ENCODE data around the gene POC1A.

DNA sequence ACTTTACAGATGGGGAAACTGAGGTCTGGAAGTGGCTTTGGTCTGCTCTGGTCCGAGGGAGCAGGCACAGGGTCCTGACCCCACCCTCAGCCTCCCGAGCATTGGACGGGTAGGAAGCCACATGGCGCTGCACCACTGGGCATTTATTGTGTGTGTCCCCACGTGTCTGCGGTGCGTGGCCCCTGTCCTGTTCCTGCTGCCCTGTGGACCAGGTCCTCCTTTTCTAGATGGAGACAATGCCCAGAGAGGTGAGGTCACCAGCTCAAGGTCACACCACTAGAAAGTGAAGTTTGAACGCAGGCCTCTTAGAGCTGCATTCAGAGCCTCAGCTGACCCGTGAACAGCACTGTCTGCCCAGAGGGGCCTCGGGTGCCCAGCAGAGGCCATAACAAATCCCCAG, 124.7 kb downstream of the POC1A start:
- TF ChIP-seq, protein P1, sequence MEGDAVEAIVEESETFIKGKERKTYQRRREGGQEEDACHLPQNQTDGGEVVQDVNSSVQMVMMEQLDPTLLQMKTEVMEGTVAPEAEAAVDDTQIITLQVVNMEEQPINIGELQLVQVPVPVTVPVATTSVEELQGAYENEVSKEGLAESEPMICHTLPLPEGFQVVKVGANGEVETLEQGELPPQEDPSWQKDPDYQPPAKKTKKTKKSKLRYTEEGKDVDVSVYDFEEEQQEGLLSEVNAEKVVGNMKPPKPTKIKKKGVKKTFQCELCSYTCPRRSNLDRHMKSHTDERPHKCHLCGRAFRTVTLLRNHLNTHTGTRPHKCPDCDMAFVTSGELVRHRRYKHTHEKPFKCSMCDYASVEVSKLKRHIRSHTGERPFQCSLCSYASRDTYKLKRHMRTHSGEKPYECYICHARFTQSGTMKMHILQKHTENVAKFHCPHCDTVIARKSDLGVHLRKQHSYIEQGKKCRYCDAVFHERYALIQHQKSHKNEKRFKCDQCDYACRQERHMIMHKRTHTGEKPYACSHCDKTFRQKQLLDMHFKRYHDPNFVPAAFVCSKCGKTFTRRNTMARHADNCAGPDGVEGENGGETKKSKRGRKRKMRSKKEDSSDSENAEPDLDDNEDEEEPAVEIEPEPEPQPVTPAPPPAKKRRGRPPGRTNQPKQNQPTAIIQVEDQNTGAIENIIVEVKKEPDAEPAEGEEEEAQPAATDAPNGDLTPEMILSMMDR (conservative IDR thresholded peaks at IDR 0.05; ENCODE audit: low read depth, low read length) = no peak
- no peak for TF ChIP-seq EZH2 (IDR thresholded peaks at IDR 0.05; ENCODE audit: borderline replicate concordance, low read depth, low read length, poor library complexity, severe bottlenecking)

All from A673 (cell line).